GM19240 (cell line): Measurements from ENCODE around the gene UBXN4.
"Not testable (repeated sequence)": the region's sequence is repeated elsewhere in the genome, so short reads cannot be mapped to it uniquely, and the experiment has no call there.

Experiments used
- DNase-seq: peaks from one replicate; pipeline ENCODE4 v3.0.0; 2011; ENCODE audit warnings: low spot score; ENCODE audit not compliant: insufficient read length

Gene UBXN4

GRCh38 chr2:135762530-135762929, 20.9 kb downstream of the UBXN4 start:
- DNase-seq, result no peak

- no peak for DNase-seq
Observed at GRCh38 chr2:135768863-135769262, 27.2 kb downstream of the UBXN4 start.

GRCh38 chr2:135773319-135773718, 31.7 kb downstream of the UBXN4 start:
- DNase-seq, result no peak

GRCh38 chr2:135773917-135774316, 32.3 kb downstream of the UBXN4 start:
- DNase-seq, result no peak

- no peak for DNase-seq
Observed at GRCh38 chr2:135775420-135775819, 33.8 kb downstream of the UBXN4 start.

- DNase-seq, result no peak
Observed at GRCh38 chr2:135776367-135776766, 34.7 kb downstream of the UBXN4 start.

- no peak for DNase-seq
Observed at GRCh38 chr2:135782231-135782630, 40.6 kb downstream of the UBXN4 start.

GRCh38 chr2:135783439-135783838, 41.8 kb downstream of the UBXN4 start:
- DNase-seq, result no peak

- DNase-seq, result no peak
Observed at GRCh38 chr2:135785032-135785431, 43.4 kb downstream of the UBXN4 start.

GRCh38 chr2:135786823-135787222, 45.2 kb downstream of the UBXN4 start:
- DNase-seq, result no peak

GRCh38 chr2:135790423-135790822, 48.8 kb downstream of the UBXN4 start:
- DNase-seq, result no peak

GRCh38 chr2:135791418-135792190, 49.9 kb downstream of the UBXN4 start:
- DNase-seq, result no peak

GRCh38 chr2:135792401-135793150, 50.9 kb downstream of the UBXN4 start:
- DNase-seq, result no peak

GRCh38 chr2:135795641-135796040, 54.0 kb downstream of the UBXN4 start:
- not testable (repeated sequence) for DNase-seq

GRCh38 chr2:135796606-135797005, 55.0 kb downstream of the UBXN4 start:
- DNase-seq, result no peak

GRCh38 chr2:135797497-135798274, 56.0 kb downstream of the UBXN4 start:
- DNase-seq, result peak; percentile 58

- no peak for DNase-seq
Observed at GRCh38 chr2:135798275-135798705, 56.6 kb downstream of the UBXN4 start.

- DNase-seq, result no peak
Observed at GRCh38 chr2:135798762-135799161, 57.1 kb downstream of the UBXN4 start.

GRCh38 chr2:135799738-135800137, 58.1 kb downstream of the UBXN4 start:
- no peak for DNase-seq

GRCh38 chr2:135800513-135801460, 59.1 kb downstream of the UBXN4 start:
- DNase-seq, result no peak

- no peak for DNase-seq
Observed at GRCh38 chr2:135802350-135802749, 60.7 kb downstream of the UBXN4 start.
